ENCODE measurements around the gene KPNA6.

DNA sequence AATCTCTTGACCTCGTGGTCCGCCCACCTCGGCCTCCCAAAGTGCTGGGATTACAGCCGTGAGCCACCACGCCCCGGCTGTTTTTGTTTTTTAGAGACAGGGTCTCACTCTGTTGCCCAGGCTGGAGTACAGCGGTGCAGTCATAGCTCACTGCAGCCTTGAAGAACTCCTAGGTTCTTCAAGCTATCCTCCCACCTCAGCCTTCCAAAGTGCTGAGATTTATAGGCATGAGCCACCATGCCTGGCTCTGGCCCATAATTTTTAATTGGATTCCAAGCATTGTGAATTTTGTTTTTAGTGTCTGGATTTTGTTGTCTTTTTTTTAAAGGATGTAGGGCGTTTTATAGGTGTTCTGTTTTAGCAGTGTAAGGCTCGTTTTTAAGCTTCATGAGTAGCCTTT is 43.0 kb downstream of the KPNA6 start:
- TF ChIP-seq, protein P1, sequence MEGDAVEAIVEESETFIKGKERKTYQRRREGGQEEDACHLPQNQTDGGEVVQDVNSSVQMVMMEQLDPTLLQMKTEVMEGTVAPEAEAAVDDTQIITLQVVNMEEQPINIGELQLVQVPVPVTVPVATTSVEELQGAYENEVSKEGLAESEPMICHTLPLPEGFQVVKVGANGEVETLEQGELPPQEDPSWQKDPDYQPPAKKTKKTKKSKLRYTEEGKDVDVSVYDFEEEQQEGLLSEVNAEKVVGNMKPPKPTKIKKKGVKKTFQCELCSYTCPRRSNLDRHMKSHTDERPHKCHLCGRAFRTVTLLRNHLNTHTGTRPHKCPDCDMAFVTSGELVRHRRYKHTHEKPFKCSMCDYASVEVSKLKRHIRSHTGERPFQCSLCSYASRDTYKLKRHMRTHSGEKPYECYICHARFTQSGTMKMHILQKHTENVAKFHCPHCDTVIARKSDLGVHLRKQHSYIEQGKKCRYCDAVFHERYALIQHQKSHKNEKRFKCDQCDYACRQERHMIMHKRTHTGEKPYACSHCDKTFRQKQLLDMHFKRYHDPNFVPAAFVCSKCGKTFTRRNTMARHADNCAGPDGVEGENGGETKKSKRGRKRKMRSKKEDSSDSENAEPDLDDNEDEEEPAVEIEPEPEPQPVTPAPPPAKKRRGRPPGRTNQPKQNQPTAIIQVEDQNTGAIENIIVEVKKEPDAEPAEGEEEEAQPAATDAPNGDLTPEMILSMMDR (IDR thresholded peaks at IDR 0.05) = no peak
- no peak for TF ChIP-seq POLR2A (IDR thresholded peaks at IDR 0.05)
- no peak for TF ChIP-seq POLR2AphosphoS5 (IDR thresholded peaks at IDR 0.05)

All from breast epithelium (tissue), 3 donors.